Activated CD8-positive, alpha-beta memory T cell treated with anti-CD3 and anti-CD28 coated beads, Interleukin-2, amount 10 ng/mL, durations not matched to agents 7 days and 5 days (primary cell): Measurements from ENCODE around the gene SIRT6. TPM values are rescaled to one million over a fixed set of nuclear protein-coding genes. Genes with fewer than 3 reads are reported as not detected.
"Not testable (repeated sequence)": the region's sequence is repeated elsewhere in the genome, so short reads cannot be mapped to it uniquely, and the experiment has no call there.

Source experiments
- ATAC-seq: fragments of 150-1000 bp; cut with Tn5 transposase; one replicate; pipeline ENCODE4 v1.10.0; 2021; ENCODE audit warnings: moderate library complexity
- CTCF ChIA-PET: fragments of 350-600 bp; sonication (Branson Sonifier 250); formaldehyde crosslinking; loops from one replicate; lab custom pipeline; 2021; ENCODE audit warnings: antibody characterized with exemption; lab: Charles Lee
- DNase-seq: peaks from one replicate; pipeline ENCODE4 v3.0.0-alpha.2; 2020
- H3K27ac Mint-ChIP-seq: one replicate; pipeline ENCODE4 v1.8.0; 2021; ENCODE audit warnings: mild to moderate bottlenecking, mixed read lengths
- H3K27me3 Mint-ChIP-seq: one replicate; pipeline ENCODE4 v1.8.0; 2021; ENCODE audit warnings: mixed read lengths
- H3K36me3 Mint-ChIP-seq: one replicate; pipeline ENCODE4 v1.8.0; 2021; ENCODE audit warnings: mild to moderate bottlenecking, mixed read lengths
- H3K4me1 Mint-ChIP-seq: one replicate; pipeline ENCODE4 v1.8.0; 2021; ENCODE audit warnings: mixed read lengths
- H3K4me3 Mint-ChIP-seq: one replicate; pipeline ENCODE4 v1.8.0; 2021; ENCODE audit warnings: mild to moderate bottlenecking, moderate library complexity, mixed read lengths
- H3K9me3 Mint-ChIP-seq: one replicate; pipeline ENCODE4 v1.8.0; 2022; ENCODE audit warnings: low read depth, mixed read lengths
- total RNA-seq, 2 experiments: library from RNA; stranded (reverse); gene quantifications; one replicate each; pipeline ENCODE4 v1.2.3, GENCODE V29; 2021

The SIRT6 gene
- total RNA-seq, 2 experiments from 2014 or later, result 37.5 to 37.8 TPM

DNA sequence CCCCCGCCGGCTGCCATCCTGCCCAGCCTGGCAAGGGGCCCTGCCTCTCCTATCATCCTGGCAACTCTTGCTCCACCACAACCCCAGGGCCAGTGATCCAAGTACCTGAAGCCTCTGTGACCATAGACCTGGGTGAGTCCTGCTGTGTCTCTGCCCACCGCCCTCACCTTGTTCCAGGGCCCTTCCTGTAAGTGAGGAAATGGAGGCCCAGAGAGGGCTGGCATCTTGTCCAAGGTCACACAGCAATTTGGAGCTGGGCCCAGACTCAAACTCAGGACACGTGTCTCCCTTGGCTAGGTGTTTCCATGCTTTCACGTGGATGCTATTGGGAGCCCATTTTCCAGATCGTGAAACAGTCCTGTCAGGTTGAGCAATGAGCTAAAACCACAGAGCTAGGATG is 25.2 kb downstream of the SIRT6 start:
- CTCF ChIA-PET, result interaction anchor here (1.4 kb wide), 1 partner anchor 17 kb away, joined by 8 read pairs; no protein-coding TSS in a partner anchor
- H3K9me3 Mint-ChIP-seq, result no peaks in the 10 kb centered on the region
- H3K36me3 Mint-ChIP-seq, result no peaks in the 10 kb centered on the region
- peaks cover 4% of the 10 kb centered on the region for H3K27me3 Mint-ChIP-seq
- no peak overlapping the region for H3K27ac Mint-ChIP-seq
- DNase-seq (no peak), ATAC-seq (no peak)
- no peak overlapping the region for H3K4me3 Mint-ChIP-seq
- H3K4me1 Mint-ChIP-seq, result peaks cover 13% of the 10 kb centered on the region

DNA sequence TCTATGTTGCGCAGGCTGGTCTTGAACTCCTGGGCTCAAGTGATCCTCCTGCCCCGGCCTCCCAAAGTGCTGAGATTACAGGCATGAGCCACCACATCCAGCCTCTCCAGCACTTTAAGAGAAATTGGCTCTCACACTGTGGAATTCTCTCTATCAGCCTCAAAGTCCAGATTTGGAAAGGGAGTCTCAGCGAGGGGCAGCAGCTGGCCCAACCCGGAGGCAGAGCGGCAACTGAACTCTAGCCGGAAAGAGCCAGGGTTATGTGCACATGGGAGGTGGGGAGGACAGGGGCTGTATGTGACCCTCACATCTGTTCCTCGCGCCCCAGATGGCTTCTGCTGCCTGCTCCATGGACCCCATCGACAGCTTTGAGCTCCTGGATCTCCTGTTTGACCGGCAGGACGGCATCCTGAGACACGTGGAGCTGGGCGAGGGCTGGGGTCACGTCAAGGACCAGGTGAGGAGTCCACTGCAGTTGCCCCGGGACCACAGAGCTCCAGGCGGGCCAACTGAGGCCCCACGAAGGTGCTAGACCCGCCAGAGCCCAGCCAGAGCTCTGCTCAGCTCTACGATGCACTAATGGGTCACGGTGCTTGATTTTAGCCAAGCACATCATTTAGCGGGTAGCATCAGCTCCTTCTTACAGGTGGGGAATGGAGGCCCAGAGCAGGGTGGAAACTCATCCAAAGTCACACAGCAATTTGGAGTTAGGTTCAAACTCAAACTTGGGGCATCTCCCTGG is 27.6 kb downstream of the SIRT6 start:
- Mint-ChIP-seq H3K4me1 (peaks cover 16% of the 10 kb centered on the region), H3K4me3 (no peak overlapping the region), H3K36me3 (no peaks in the 10 kb centered on the region), H3K9me3 (no peaks in the 10 kb centered on the region), H3K27me3 (peaks cover 4% of the 10 kb centered on the region), H3K27ac (no peak overlapping the region)
- no peak for ATAC-seq
- CTCF ChIA-PET, result interaction anchor here (0.6 to 2.2 kb wide), 6 partner anchors 10 to 214 kb away, joined by 3 to 13 read pairs (median 3); partner anchors contain the start of gene EEF2
- no peak for DNase-seq

DNA sequence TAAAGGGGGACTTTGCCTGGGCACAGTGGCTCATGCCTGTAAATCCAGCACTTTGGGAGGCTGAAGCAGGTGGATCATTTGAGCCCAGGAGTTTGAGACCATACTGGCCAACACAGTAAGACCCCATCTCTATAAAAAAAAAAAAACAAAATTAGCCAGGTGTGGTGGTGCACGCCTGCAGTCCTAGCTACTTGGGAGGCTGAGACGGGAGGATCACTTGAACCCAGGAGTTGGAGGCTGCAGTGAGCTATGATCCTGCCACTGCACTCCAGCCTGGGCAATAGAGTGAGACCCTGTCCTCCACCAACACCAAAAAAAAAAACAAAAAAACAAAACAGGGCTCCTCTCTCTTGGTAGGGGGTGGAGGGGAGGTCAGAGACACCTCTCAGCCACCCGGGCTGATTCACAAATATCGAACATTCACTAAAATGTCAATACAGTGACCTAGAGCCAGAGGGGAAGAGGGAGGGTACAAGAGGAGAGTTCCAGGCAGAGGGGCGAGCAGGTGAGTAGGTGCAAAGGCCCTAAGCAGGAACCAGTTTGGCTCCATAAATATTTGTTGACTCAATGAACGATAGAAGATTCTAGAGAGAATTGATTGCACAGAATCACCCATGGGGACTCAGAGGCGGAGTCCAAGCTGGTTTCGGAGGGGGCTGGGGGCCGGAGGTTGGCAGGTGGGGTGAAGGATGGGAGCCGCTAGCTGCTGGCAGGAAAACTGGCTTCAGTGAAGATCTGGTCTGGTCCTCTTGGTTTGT is 29.9 kb downstream of the SIRT6 start:
- no peak overlapping the region for H3K27ac Mint-ChIP-seq
- no peak for DNase-seq
- no peaks in the 10 kb centered on the region for H3K9me3 Mint-ChIP-seq
- CTCF ChIA-PET, result interaction anchor here (1.2 to 2.2 kb wide), 4 partner anchors 12 to 162 kb away, joined by 3 to 13 read pairs (median 4); no protein-coding TSS in a partner anchor
- no peak overlapping the region for H3K4me3 Mint-ChIP-seq
- H3K36me3 Mint-ChIP-seq, result no peaks in the 10 kb centered on the region
- H3K27me3 Mint-ChIP-seq, result peaks cover 4% of the 10 kb centered on the region
- peaks cover 16% of the 10 kb centered on the region for H3K4me1 Mint-ChIP-seq
- no peak for ATAC-seq

DNA sequence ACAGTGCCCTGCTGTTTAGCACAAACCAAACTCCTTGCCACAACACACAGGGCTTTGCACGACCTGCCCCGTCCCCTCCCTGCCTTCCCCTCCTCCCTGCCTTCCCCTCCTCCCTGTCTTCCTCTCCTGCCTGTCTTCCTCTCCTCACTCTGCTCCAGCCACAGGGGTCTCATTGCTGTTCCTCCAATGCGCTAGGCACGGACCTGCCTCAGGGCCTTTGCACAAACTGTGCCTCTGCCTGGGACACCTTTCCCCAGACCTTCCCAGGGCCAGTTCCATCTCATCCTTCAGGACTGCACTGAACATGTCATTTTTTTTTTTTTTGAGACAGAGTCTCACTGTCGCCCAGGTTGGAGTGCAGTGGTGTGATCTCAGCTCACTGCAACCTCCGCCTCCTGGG is 30.7 kb downstream of the SIRT6 start:
- Mint-ChIP-seq H3K27me3 (peaks cover 7% of the 10 kb centered on the region), H3K36me3 (no peaks in the 10 kb centered on the region), H3K4me1 (peaks cover 16% of the 10 kb centered on the region), H3K9me3 (no peaks in the 10 kb centered on the region), H3K27ac (no peak overlapping the region), H3K4me3 (no peak overlapping the region)
- no peak for DNase-seq
- CTCF ChIA-PET, result no interaction called here
- ATAC-seq, result no peak

DNA sequence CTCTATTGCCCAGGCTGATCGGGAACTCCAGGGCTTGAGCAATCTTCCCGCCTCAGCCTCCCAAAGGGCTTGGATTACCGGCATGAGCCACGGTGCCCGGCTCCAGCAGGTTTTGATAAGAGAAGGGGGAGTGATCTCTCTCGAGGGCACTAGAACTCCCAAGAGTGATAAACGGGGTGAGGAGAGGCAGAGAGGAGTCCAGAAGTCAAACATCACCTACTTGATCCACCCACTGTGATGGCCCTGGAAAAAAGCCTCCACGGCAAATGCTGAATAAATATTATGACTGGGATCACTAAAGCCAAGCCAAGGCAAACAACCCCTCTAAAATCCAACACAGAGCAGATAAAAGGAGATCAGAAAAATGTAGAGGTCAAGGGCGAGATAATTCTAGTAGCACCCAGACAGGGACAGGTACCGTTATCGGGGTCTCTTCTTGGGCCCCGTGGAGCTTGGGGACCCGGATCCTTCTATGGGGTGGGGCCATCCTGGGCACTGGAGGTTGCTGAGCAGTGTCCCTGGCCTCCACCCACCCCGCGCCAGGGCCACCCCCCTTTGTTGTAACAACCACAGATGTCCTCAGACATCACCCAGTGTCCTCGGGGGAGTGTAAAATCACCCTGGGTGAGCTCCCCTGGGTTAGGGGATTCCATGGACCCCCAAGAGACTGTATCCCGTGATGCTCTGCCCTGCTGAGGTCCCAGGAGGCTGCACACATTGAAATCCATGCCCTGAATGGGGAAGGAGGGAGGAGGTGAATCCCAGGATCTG is 32.7 kb downstream of the SIRT6 start:
- DNase-seq, result no peak
- no peaks in the 10 kb centered on the region for H3K9me3 Mint-ChIP-seq
- H3K4me1 Mint-ChIP-seq, result peaks cover 16% of the 10 kb centered on the region
- H3K36me3 Mint-ChIP-seq, result no peaks in the 10 kb centered on the region
- H3K27me3 Mint-ChIP-seq, result peaks cover 8% of the 10 kb centered on the region
- CTCF ChIA-PET, result interaction anchor here (3.4 kb wide), 1 partner anchor 9 kb away, joined by 15 read pairs; no protein-coding TSS in a partner anchor
- H3K27ac Mint-ChIP-seq, result no peak overlapping the region
- no peak overlapping the region for H3K4me3 Mint-ChIP-seq
- no peak for ATAC-seq

DNA sequence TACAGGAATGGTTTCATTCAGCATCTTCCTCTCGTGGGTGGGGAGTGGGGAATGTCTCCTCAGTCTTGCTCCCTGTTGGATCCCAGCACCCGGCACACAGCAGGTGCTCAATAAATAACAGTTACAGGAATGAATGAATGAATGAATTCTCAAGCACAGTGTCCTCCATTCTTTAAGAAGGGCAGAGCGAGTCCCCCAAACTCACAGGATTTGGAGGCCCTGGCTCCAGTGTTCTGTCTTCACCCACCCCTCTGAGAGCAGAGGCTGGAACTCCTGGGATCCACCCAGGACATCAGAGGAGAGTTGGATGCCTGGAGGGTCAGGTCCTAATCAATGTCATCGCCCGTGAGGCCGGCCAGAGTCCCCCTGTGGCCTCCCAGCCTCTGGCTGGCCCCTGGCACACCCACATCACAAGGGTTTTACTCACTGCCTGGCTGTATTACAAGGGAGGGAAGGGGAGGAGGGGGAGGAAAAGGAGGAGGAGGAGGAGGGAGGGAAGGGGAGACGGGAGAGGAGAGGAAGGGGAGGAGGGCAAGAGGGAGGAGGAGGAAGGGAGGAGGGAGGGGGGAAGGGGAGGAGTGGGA is 37.6 kb downstream of the SIRT6 start:
- Mint-ChIP-seq H3K36me3 (no peaks in the 10 kb centered on the region), H3K4me1 (peaks cover 6% of the 10 kb centered on the region), H3K27me3 (peaks cover 15% of the 10 kb centered on the region), H3K27ac (no peak overlapping the region), H3K4me3 (no peak overlapping the region), H3K9me3 (no peaks in the 10 kb centered on the region)
- CTCF ChIA-PET, result no interaction called here
- no peak for ATAC-seq
- no peak for DNase-seq

DNA sequence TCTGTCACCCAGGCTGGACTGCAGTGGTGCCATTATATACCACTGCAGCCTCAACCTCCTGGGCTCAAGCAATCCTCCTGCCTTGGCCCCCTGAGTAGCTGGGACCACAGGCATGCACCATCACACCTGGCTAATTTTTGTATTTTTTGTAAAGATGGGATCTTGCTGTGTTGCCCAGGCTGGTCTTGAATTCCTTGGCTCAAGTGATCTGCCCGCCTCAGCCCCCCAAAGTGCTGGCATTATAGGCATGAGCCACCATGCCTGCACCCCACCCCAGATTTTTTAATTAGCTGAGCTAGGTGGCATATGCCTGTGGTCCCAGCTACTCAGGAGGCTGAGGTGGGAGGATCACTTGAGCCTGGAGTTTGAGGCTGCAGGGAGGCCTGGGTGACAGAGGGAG is 39.4 kb downstream of the SIRT6 start:
- Mint-ChIP-seq H3K4me1 (peaks cover 10% of the 10 kb centered on the region), H3K27me3 (peaks cover 15% of the 10 kb centered on the region)
- not testable (repeated sequence) for ATAC-seq, H3K4me3 Mint-ChIP-seq, DNase-seq, H3K27ac Mint-ChIP-seq, H3K36me3 Mint-ChIP-seq, H3K9me3 Mint-ChIP-seq
- CTCF ChIA-PET, result interaction anchor here (0.6 to 0.8 kb wide), 2 partner anchors 12 to 198 kb away, joined by 3 read pairs; no protein-coding TSS in a partner anchor

DNA sequence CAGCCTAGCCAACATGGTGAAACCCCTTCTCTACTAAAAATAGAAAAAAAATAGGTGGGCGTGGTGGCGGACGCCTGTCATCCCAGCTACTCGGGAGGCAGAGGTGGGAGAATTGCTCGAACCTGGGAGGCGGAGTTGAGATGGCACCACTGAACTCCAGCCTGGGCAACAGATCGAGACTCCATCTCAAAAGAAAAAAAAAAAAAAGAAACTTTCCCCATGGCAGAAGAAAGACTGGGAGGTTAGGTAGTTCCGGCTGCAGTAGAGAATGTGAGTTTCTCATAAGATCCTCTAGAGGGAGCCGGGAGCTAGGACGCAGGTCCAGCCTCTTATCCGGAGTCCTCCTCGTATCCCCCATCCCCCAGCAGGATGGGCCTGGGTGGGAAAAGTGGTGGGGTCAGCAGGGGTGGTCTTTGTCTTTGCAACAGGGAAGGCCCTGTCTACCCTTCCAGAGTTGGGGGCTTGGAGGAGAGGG is 42.1 kb downstream of the SIRT6 start:
- CTCF ChIA-PET, result interaction anchor here (0.6 to 3.9 kb wide), 60 partner anchors 9 to 469 kb away, joined by 3 to 33 read pairs (median 6); partner anchors contain the start of genes CREB3L3, DAPK3, EEF2 and MPND
- ATAC-seq, result peak; percentile 83
- Mint-ChIP-seq H3K36me3 (no peaks in the 10 kb centered on the region), H3K9me3 (no peaks in the 10 kb centered on the region), H3K4me1 (peaks cover 10% of the 10 kb centered on the region), H3K4me3 (no peak overlapping the region), H3K27ac (no peak overlapping the region), H3K27me3 (peaks cover 10% of the 10 kb centered on the region)
- peak; percentile 54 for DNase-seq

DNA sequence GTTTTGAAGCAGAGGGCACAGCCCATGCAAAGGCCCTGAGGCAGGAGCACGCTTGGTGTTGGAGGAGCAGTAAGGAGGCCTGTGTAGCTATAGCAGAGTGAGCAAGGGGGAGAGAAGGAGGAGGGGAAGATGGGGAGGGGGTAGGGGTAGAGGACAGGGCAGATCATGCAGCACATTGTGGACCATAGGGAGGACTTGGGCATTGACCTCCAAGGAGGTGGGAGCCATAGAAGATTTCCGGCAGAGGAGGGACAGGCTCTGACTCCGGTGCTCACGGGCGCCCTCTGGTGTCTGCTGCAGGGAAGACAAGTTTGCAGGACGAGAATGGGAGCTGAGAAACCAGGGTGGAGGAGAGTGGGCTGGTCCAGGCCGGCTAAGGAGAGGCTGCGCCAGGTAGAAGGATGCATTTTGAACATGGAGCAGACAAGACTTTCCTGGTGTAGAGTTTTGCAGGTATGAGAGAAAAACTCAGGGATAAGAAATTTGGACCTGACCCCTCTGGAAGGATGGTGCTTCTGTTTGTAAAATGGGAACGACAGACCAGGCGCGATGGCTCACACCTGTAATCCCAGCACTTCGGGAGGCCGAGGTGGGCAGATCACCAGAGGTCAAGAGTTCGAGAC is 42.6 kb downstream of the SIRT6 start:
- CTCF ChIA-PET, result interaction anchor here (0.6 to 3.9 kb wide), 62 partner anchors 10 to 468 kb away, joined by 3 to 33 read pairs (median 6); partner anchors contain the start of genes CREB3L3, DAPK3, EEF2 and MPND
- ATAC-seq (peak; percentile 97), DNase-seq (peak; percentile 92)
- H3K4me3 Mint-ChIP-seq, result peak overlapping the region; percentile 33
- H3K36me3 Mint-ChIP-seq, result no peaks in the 10 kb centered on the region
- H3K27ac Mint-ChIP-seq, result peak overlapping the region; percentile 45
- H3K27me3 Mint-ChIP-seq, result peaks cover 10% of the 10 kb centered on the region
- no peaks in the 10 kb centered on the region for H3K9me3 Mint-ChIP-seq
- peaks cover 10% of the 10 kb centered on the region for H3K4me1 Mint-ChIP-seq

DNA sequence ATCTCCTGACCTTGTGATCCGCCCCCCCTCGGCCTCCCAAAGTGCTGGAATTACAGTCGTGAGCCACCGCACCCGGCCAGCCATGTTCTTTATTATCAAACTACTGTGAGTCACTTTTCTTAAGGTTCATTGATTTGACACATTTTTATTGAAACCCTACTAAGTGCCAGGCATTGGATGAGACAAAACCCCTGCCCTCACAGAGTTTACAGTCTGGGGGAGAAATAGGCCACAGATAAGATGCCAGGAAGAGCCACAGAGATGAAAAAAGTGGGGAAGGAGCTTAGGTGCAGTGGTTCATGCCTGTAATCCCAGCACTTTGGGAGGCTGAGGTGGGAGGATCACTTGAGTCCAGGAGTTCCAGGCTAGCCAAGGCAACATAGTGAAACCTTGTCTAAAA is 43.9 kb downstream of the SIRT6 start:
- H3K4me1 Mint-ChIP-seq, result peaks cover 10% of the 10 kb centered on the region
- no peak for ATAC-seq
- no peaks in the 10 kb centered on the region for H3K36me3 Mint-ChIP-seq
- H3K27ac Mint-ChIP-seq, result no peak overlapping the region
- no peak for DNase-seq
- H3K4me3 Mint-ChIP-seq, result no peak overlapping the region
- CTCF ChIA-PET, result interaction anchor here (1.1 to 3.9 kb wide), 6 partner anchors 26 to 153 kb away, joined by 3 to 31 read pairs (median 4); partner anchors contain the start of gene EEF2
- H3K27me3 Mint-ChIP-seq, result peaks cover 1% of the 10 kb centered on the region
- H3K9me3 Mint-ChIP-seq, result no peaks in the 10 kb centered on the region

DNA sequence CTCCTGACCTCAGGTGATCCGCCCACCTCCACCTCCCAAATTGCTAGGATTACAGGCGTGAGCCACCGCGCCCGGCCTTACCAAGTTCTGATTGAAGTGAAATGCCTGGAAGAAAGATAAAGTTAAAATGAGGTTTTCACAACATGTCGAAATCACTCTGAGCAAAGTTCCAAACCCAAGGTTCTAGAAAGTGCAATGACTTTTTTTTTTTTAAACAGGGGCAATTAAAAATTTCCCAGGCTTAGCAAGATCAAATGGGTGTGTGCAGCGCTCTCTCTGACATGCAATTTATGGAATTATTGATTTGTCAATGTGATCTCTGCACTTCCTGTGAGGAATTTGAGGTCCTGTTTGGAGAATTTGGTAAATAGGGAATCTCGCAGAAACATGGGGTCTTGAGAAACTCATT is 45.7 kb downstream of the SIRT6 start:
- no peaks in the 10 kb centered on the region for H3K36me3 Mint-ChIP-seq
- H3K9me3 Mint-ChIP-seq, result no peaks in the 10 kb centered on the region
- no peak overlapping the region for H3K4me3 Mint-ChIP-seq
- ATAC-seq (no peak), DNase-seq (no peak)
- H3K27me3 Mint-ChIP-seq, result no peaks in the 10 kb centered on the region
- H3K27ac Mint-ChIP-seq, result no peak overlapping the region
- CTCF ChIA-PET, result no interaction called here
- H3K4me1 Mint-ChIP-seq, result peaks cover 10% of the 10 kb centered on the region

DNA sequence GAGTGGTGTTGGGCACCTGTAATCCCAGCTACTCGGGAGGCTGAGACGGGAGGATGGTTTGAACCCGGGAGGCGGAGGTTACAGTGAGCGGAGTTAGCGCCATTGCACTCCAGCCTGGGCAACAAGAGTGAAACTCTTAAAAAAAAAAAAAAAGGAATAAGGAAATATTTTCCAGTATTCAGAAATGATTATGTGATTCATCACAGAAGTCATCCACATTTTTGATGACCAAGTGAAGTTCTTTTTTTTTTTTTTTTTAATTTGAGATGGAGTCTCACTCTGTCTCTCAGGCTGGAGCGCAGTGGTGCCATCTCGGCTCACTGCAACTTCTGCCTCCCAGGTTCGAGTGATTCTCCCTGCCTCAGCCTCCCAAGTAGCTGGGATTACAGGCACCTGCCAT is 47.0 kb downstream of the SIRT6 start:
- H3K36me3 Mint-ChIP-seq, H3K4me1 Mint-ChIP-seq, ATAC-seq, H3K27me3 Mint-ChIP-seq, H3K9me3 Mint-ChIP-seq, DNase-seq, H3K27ac Mint-ChIP-seq, H3K4me3 Mint-ChIP-seq: not testable (repeated sequence)
- CTCF ChIA-PET, result interaction anchor here (1.1 kb wide), 1 partner anchor 23 kb away, joined by 3 read pairs; no protein-coding TSS in a partner anchor
